ENCODE data around the gene CCDC142.

- TF ChIP-seq TSHZ2 (CRISPR knock-in tag; IDR thresholded peaks at IDR 0.05) (no peak), ZNF70 (CRISPR knock-in tag; IDR thresholded peaks at IDR 0.05) (no peak), PPARA (CRISPR knock-in tag; IDR thresholded peaks at IDR 0.05; ENCODE audit: borderline replicate concordance) (no peak), ZFP3 (CRISPR knock-in tag; IDR thresholded peaks at IDR 0.05) (no peak), ARNTL (CRISPR knock-in tag; IDR thresholded peaks at IDR 0.05; ENCODE audit: borderline replicate concordance, low read depth) (no peak), ZNF565 (CRISPR knock-in tag; conservative IDR thresholded peaks at IDR 0.05; ENCODE audit: low read depth) (no peak), ZFP30 (CRISPR knock-in tag; IDR thresholded peaks at IDR 0.05) (no peak), PATZ1 (CRISPR knock-in tag; IDR thresholded peaks at IDR 0.05; ENCODE audit: borderline replicate concordance) (no peak), TCF4 (CRISPR knock-in tag; IDR thresholded peaks at IDR 0.05; ENCODE audit: borderline replicate concordance) (no peak), POU6F1 (CRISPR knock-in tag; IDR thresholded peaks at IDR 0.05; ENCODE audit: borderline replicate concordance, low read depth) (no peak), GLIS3 (CRISPR knock-in tag; IDR thresholded peaks at IDR 0.05) (no peak)
Observed at GRCh38 chr2:74430502-74430901, 52.3 kb downstream of the CCDC142 start.
